ENCODE data around the gene SLC6A3. TPM values are rescaled to one million over a fixed set of nuclear protein-coding genes. Genes with fewer than 3 reads are reported as not detected.

The SLC6A3 gene
- total RNA-seq, 2 donors from 2014 or later: 0.16 TPM; not detected in 1

GRCh38 chr5:1400211-1400855 lies 44.9 kb downstream of the SLC6A3 start:
- peaks cover 0 to 5% of the 10 kb centered on the region in 2 donors for H3K9me3 ChIP-seq
- no peak overlapping the region for H3K4me3 ChIP-seq
- no peak overlapping the region for H3K27ac ChIP-seq
- TF ChIP-seq CTCF (IDR thresholded peaks at IDR 0.05): no peak
- H3K36me3 ChIP-seq: no peaks in the 10 kb centered on the region
- no peaks in the 10 kb centered on the region for H3K27me3 ChIP-seq
- H3K4me1 ChIP-seq: no peaks in the 10 kb centered on the region
- no peak for DNase-seq (ENCODE audit: low spot score)

- Histone ChIP-seq H3K4me3 (no peak overlapping the region), H3K27me3 (no peaks in the 10 kb centered on the region)
- DNase-seq (ENCODE audit: low spot score): no peak
These were observed 45.5 kb downstream of the SLC6A3 start for GRCh38 chr5:1399737-1400136.

GRCh38 chr5:1396293-1396816 lies 48.9 kb downstream of the SLC6A3 start:
- Histone ChIP-seq H3K27me3 (no peaks in the 10 kb centered on the region), H3K4me1 (no peaks in the 10 kb centered on the region), H3K4me3 (no peak overlapping the region), H3K27ac (no peak overlapping the region), H3K36me3 (no peaks in the 10 kb centered on the region), H3K9me3 (peaks cover 0 to 5% of the 10 kb centered on the region in 2 donors)
- DNase-seq (ENCODE audit: low spot score): no peak
- no peak for TF ChIP-seq CTCF (IDR thresholded peaks at IDR 0.05)

More at GRCh38 chr5:1399737-1400136, 45.5 kb downstream of the SLC6A3 start:
- TF ChIP-seq CTCF (IDR thresholded peaks at IDR 0.05): no peak
- Histone ChIP-seq H3K9me3 (peaks cover 0 to 5% of the 10 kb centered on the region in 2 donors), H3K27ac (no peak overlapping the region), H3K36me3 (no peaks in the 10 kb centered on the region), H3K4me1 (no peaks in the 10 kb centered on the region)

- DNase-seq (ENCODE audit: low spot score): no peak
- Histone ChIP-seq H3K4me1 (no peaks in the 10 kb centered on the region), H3K27me3 (no peaks in the 10 kb centered on the region), H3K9me3 (peaks cover 0 to 5% of the 10 kb centered on the region in 2 donors), H3K4me3 (no peak overlapping the region), H3K27ac (no peak overlapping the region), H3K36me3 (no peaks in the 10 kb centered on the region)
- TF ChIP-seq CTCF (IDR thresholded peaks at IDR 0.05): no peak
These were observed 50.1 kb downstream of the SLC6A3 start for GRCh38 chr5:1394881-1395860.

GRCh38 chr5:1393571-1394501 lies 51.4 kb downstream of the SLC6A3 start:
- TF ChIP-seq CTCF (IDR thresholded peaks at IDR 0.05): no peak
- H3K4me1 ChIP-seq: no peaks in the 10 kb centered on the region
- no peak overlapping the region for H3K27ac ChIP-seq
- no peaks in the 10 kb centered on the region for H3K36me3 ChIP-seq
- no peaks in the 10 kb centered on the region for H3K27me3 ChIP-seq
- DNase-seq (ENCODE audit: low spot score): no peak
- no peaks in the 10 kb centered on the region for H3K9me3 ChIP-seq
- no peak overlapping the region for H3K4me3 ChIP-seq

Data from right atrium auricular region (tissue), 2 donors.